A549 (cell line): ENCODE results near the gene FBXW5. TPM values are rescaled to one million over a fixed set of nuclear protein-coding genes. Genes with fewer than 3 reads are reported as not detected.
A peak's percentile ranks its signal among the peaks of the same experiment; 100 is the strongest.

Experiments
- ATAC-seq, 2 experiments: fragments of 200-7000 bp in 1 of 2; fragments of >200 bp in 1 of 2; cut with Nextera tagmentation in 1 of 2; cut with Tn5 transposase in 1 of 2; 3 replicates each; pipeline versions ENCODE4 v1.8.0 to v1.9.1; 2018 to 2020; ENCODE audit warnings: mild to moderate bottlenecking in 1 of 2, moderate library complexity in 1 of 2
- CTCF ChIA-PET: fragments of 300-600 bp; sonication (Branson Sonifier 250); formaldehyde crosslinking; extraction: SDS; loops from one replicate; lab custom pipeline; 2021; ENCODE audit warnings: antibody characterized with exemption, inconsistent platforms; lab: Yijun Ruan, JAX
- POLR2A ChIA-PET: fragments of 350-600 bp; formaldehyde crosslinking; extraction: SDS; loops from one replicate; lab custom pipeline; 2021; ENCODE audit warnings: antibody characterized with exemption, inconsistent platforms; lab: Yijun Ruan, JAX
- DNase-seq, 2 experiments: peaks; one replicate each; pipeline versions ENCODE4 v3.0.0 to v3.0.0-alpha.2; 2011 to 2016; ENCODE audit warnings: low read depth in 1 of 2, low spot score in 1 of 2
- FAIRE-seq: peaks from 2 replicates; lab custom pipeline; 2011; peaks lifted over from hg19 to GRCh38; lab: Jason Lieb, UNC
- H3K27ac ChIP-seq, 2 experiments: fragments of >200 bp; sonication (Bioruptor Twin); formaldehyde crosslinking; 3 replicates each; pipeline ENCODE4 v1.5.1; 2016 to 2017
- H3K4me1 ChIP-seq: fragments of >200 bp; sonication (Bioruptor Twin); formaldehyde crosslinking; 3 replicates; pipeline ENCODE4 v1.6.1; 2016
- H3K4me2 ChIP-seq: fragments of >200 bp; sonication (Bioruptor Twin); formaldehyde crosslinking; 3 replicates; pipeline ENCODE4 v1.6.1; 2016
- H3K4me3 ChIP-seq: fragments of >200 bp; sonication (Bioruptor Twin); formaldehyde crosslinking; 3 replicates; pipeline ENCODE4 v1.5.1; 2016
- H3K9me3 ChIP-seq: fragments of >200 bp; sonication (Bioruptor Twin); formaldehyde crosslinking; 3 replicates; pipeline ENCODE4 v1.6.1; 2016
- CEBPB ChIP-seq, 2 experiments: fragments of >200 bp in 1 of 2; sonication (Bioruptor Twin) in 1 of 2; formaldehyde crosslinking in 1 of 2; IDR thresholded peaks; 2 replicates each; pipeline ENCODE4 v1.6.1; 2012 to 2016
- CHD4 ChIP-seq: fragments of 200-600 bp; sonication (generic); IDR thresholded peaks from 2 replicates; pipeline ENCODE4 v1.6.1; 2016; ENCODE audit warnings: antibody characterized with exemption, mild to moderate bottlenecking, borderline replicate concordance
- ELK1 ChIP-seq: fragments of 150-350 bp; IDR thresholded peaks from 2 replicates; pipeline ENCODE4 v1.6.1; 2014; ENCODE audit warnings: low read depth, mild to moderate bottlenecking, low read length
- GATA3 ChIP-seq: IDR thresholded peaks from 2 replicates; pipeline ENCODE4 v1.6.1; 2012; ENCODE audit warnings: borderline replicate concordance
- HMGXB4 ChIP-seq: fragments of 250-450 bp; sonication (Bioruptor Pico); IDR thresholded peaks from 2 replicates; pipeline ENCODE4 v1.5.0; 2021; ENCODE audit warnings: mild to moderate bottlenecking, moderate library complexity, borderline replicate concordance
- HOXA7 ChIP-seq: fragments of 250-450 bp; sonication (Bioruptor Pico); IDR thresholded peaks from 2 replicates; pipeline ENCODE4 v1.5.0; 2020; ENCODE audit warnings: mild to moderate bottlenecking, moderate library complexity
- HOXB13 ChIP-seq: fragments of 250-450 bp; sonication (Bioruptor Pico); IDR thresholded peaks from 2 replicates; pipeline ENCODE4 v1.5.0; 2020; ENCODE audit warnings: low read depth, mild to moderate bottlenecking, moderate library complexity
- HOXB5 ChIP-seq: fragments of 250-450 bp; sonication (Bioruptor Pico); IDR thresholded peaks from 2 replicates; pipeline ENCODE4 v1.5.0; 2020; ENCODE audit warnings: mild to moderate bottlenecking, moderate library complexity
- MAFK ChIP-seq: fragments of 450-650 bp; IDR thresholded peaks from 2 replicates; pipeline ENCODE4 v1.6.1; 2014; ENCODE audit not compliant: partially characterized antibody
- MAX ChIP-seq: IDR thresholded peaks from 2 replicates; pipeline ENCODE4 v1.6.1; 2012
- MAZ ChIP-seq: fragments of 150-350 bp; IDR thresholded peaks from 2 replicates; pipeline ENCODE4 v1.6.1; 2014; ENCODE audit warnings: antibody characterized with exemption, low read depth, low read length, borderline replicate concordance
- POLR2A ChIP-seq: IDR thresholded peaks from 2 replicates; pipeline ENCODE4 v1.6.1; 2012; ENCODE audit warnings: mild to moderate bottlenecking, low read length
- SMC3 ChIP-seq: fragments of >200 bp; sonication (Bioruptor Twin); formaldehyde crosslinking; IDR thresholded peaks from 3 replicates; pipeline ENCODE4 v1.6.1; 2018; ENCODE audit warnings: inconsistent platforms
- TFCP2L1 ChIP-seq: fragments of 250-450 bp; sonication (Bioruptor Pico); IDR thresholded peaks from 2 replicates; pipeline ENCODE4 v1.5.0; 2021; ENCODE audit warnings: mild to moderate bottlenecking
- TP53 ChIP-seq: fragments of 250-450 bp; sonication (Bioruptor Pico); IDR thresholded peaks from 2 replicates; pipeline ENCODE4 v1.5.0; 2021; ENCODE audit warnings: mild to moderate bottlenecking, moderate library complexity
- USF2 ChIP-seq: fragments of 450-650 bp; IDR thresholded peaks from 2 replicates; pipeline ENCODE4 v1.6.1; 2014; ENCODE audit warnings: antibody characterized with exemption
- ZNF302 ChIP-seq: fragments of 250-450 bp; sonication (Bioruptor Pico); IDR thresholded peaks from 2 replicates; pipeline ENCODE4 v1.9.0; 2021; ENCODE audit warnings: inconsistent platforms, mild to moderate bottlenecking, moderate library complexity
- WGBS: methylation state at CpG from one replicate; pipeline ENCODE4 v1.1.6; 2017; ENCODE audit errors: missing lambda C conversion rate; 5-methylcytosine and 5-hydroxymethylcytosine counted together
- polyA plus RNA-seq, 4 experiments: library from polyadenylated mRNA; depleted of rRNA in 3 of 4; stranded (reverse); fragments of >200 nt; fragmentation: RNase III in 1 of 4; extraction: RNeasy Plus Mini Kit Qiagen cat#74134 plus additional on column Dnase treatment in 1 of 4; gene quantifications; 2 replicates in 3 of 4; 3 replicates in 1 of 4; pipeline ENCODE4 v1.2.3, GENCODE V29; 2011 to 2017

The FBXW5 gene
- polyA plus RNA-seq, 2 of the 4 experiments (the other 2 are of a cell fraction) = 37.5 to 59.5 TPM

GRCh38 chr9:136968333-136969127 is 24.0 kb upstream of the FBXW5 start:
- 65% methylated on average over 7 of the region's 17 CpGs for WGBS
- POLR2A ChIA-PET = no interaction called here

GRCh38 chr9:136965771-136966484 is 21.4 kb upstream of the FBXW5 start:
- peaks cover 15% of the 10 kb centered on the region; the same call in 2 of the 3 replicates for H3K4me1 ChIP-seq
- DNase-seq (no peak), ATAC-seq (no peak), FAIRE-seq (no peak)
- 69% methylated on average over 21 of the region's 23 CpGs for WGBS
- H3K4me2 ChIP-seq = no peak overlapping the region
- H3K9me3 ChIP-seq = no peaks in the 10 kb centered on the region
- POLR2A ChIA-PET = no interaction called here
- CTCF ChIA-PET = interaction anchor here (1.1 to 1.5 kb wide), 5 partner anchors 10 to 38 kb away, joined by 3 to 5 read pairs (median 3); partner anchors contain the start of gene PAXX
- TF ChIP-seq MAZ = no peak
- 0 out of 2 replicates have a peak, but pooled peaks have one; percentile 7 for TF ChIP-seq USF2
- H3K27ac ChIP-seq = no peak overlapping the region; a peak in 1 of 6 replicates
- no peak overlapping the region for H3K4me3 ChIP-seq

More at GRCh38 chr9:136968333-136969127, 24.0 kb upstream of the FBXW5 start:
- no peak overlapping the region for H3K4me3 ChIP-seq
- no peak for DNase-seq
- H3K9me3 ChIP-seq = no peaks in the 10 kb centered on the region
- ATAC-seq = peak in 1 of 2 experiments; percentile 5; a peak in 2 of 6 replicates
- CTCF ChIA-PET = interaction anchor here (1.6 to 2.7 kb wide), 3 partner anchors 21 to 66 kb away, joined by 8 to 10 read pairs (median 9); partner anchors contain the start of gene ABCA2
- TF ChIP-seq SMC3 (no peak), HMGXB4 (CRISPR knock-in tag) (no peak), TP53 (CRISPR knock-in tag) (no peak), ELK1 (no peak), HOXB13 (CRISPR knock-in tag) (no peak), GATA3 (no peak)
- TF ChIP-seq, all 56 proteins: peak for 0
- FAIRE-seq = no peak
- H3K4me2 ChIP-seq = no peak overlapping the region
- peaks cover 15% of the 10 kb centered on the region; the same call in 2 of the 3 replicates for H3K4me1 ChIP-seq
- no peak overlapping the region; a peak in 1 of 6 replicates for H3K27ac ChIP-seq

- DNase-seq (no peak), FAIRE-seq (no peak), ATAC-seq (no peak)
- Histone ChIP-seq H3K4me1 (peaks cover 15% of the 10 kb centered on the region; the same call in 2 of the 3 replicates), H3K9me3 (no peaks in the 10 kb centered on the region), H3K4me2 (peak overlapping the region; percentile 40; the same call in 2 of the 3 replicates), H3K27ac (peak overlapping the region in 1 of 2 experiments; percentile 75; a peak in 3 of 6 replicates), H3K4me3 (no peak overlapping the region)
- ChIA-PET POLR2A (no interaction called here), CTCF (interaction anchor here (0.6 to 1.5 kb wide), 9 partner anchors 8 to 177 kb away, joined by 3 to 9 read pairs (median 3); partner anchors contain the start of gene PAXX)
- TF ChIP-seq HOXB5 (CRISPR knock-in tag) = no peak
- TF ChIP-seq ZNF302 (CRISPR knock-in tag) = no peak
- no peak for TF ChIP-seq CEBPB (IDR thresholded peaks at IDR 0.05)
- TF ChIP-seq TFCP2L1 (CRISPR knock-in tag) = no peak
- no peak for TF ChIP-seq MAX
- no peak for TF ChIP-seq CHD4
- TF ChIP-seq MAFK = no peak
- TF ChIP-seq HOXA7 = no peak
- no peak for TF ChIP-seq POLR2A
- WGBS = 91% methylated on average over 26 of the region's 26 CpGs
These were observed 20.4 kb upstream of the FBXW5 start for GRCh38 chr9:136964833-136965422.
